Astrocyte (in vitro differentiated cells and primary cell): ENCODE results near the gene SUPT4H1. TPM values are rescaled to one million over a fixed set of nuclear protein-coding genes. Genes with fewer than 3 reads are reported as not detected.

Experiments used
- DNase-seq: peaks from one replicate; pipeline ENCODE4 v3.0.0-alpha.2; 2010; ENCODE audit warnings: low read depth
- FAIRE-seq: peaks from 2 replicates; lab custom pipeline; 2011; peaks lifted over from hg19 to GRCh38; lab: Jason Lieb, UNC
- H2AFZ ChIP-seq: 2 replicates; pipeline ENCODE4 v1.6.0; 2012; ENCODE audit warnings: low read depth, low read length, inconsistent platforms
- H3K27ac ChIP-seq: 2 replicates; pipeline ENCODE4 v1.5.1; 2011; ENCODE audit warnings: low read depth, low read length, inconsistent platforms
- H3K27me3 ChIP-seq: 2 replicates; pipeline ENCODE4 v1.6.0; 2011; ENCODE audit warnings: low read length, inconsistent platforms; ENCODE audit not compliant: insufficient read depth
- H3K36me3 ChIP-seq: 2 replicates; pipeline ENCODE4 v1.5.1; 2011; ENCODE audit warnings: low read length, inconsistent platforms; ENCODE audit not compliant: insufficient read depth
- H3K4me1 ChIP-seq: 2 replicates; pipeline ENCODE4 v1.5.1; 2011; ENCODE audit warnings: low read length, inconsistent platforms; ENCODE audit not compliant: insufficient read depth
- H3K4me2 ChIP-seq: 2 replicates; pipeline ENCODE4 v1.6.0; 2012; ENCODE audit warnings: low read length, inconsistent platforms
- H3K4me3 ChIP-seq: 2 replicates; pipeline ENCODE4 v1.5.1; 2011; ENCODE audit warnings: low read depth, mild to moderate bottlenecking, low read length, inconsistent platforms; ENCODE audit not compliant: insufficient read depth
- H3K79me2 ChIP-seq: 2 replicates; pipeline ENCODE4 v1.6.0; 2012; ENCODE audit warnings: mild to moderate bottlenecking, low read length, inconsistent platforms; ENCODE audit not compliant: insufficient read depth
- H3K9ac ChIP-seq: 2 replicates; pipeline ENCODE4 v1.6.0; 2012; ENCODE audit warnings: mild to moderate bottlenecking, low read length, inconsistent platforms
- H3K9me3 ChIP-seq: 2 replicates; pipeline ENCODE4 v1.5.1; 2012; ENCODE audit warnings: low read depth, mild to moderate bottlenecking, low read length, inconsistent platforms; ENCODE audit not compliant: insufficient read depth
- H4K20me1 ChIP-seq: 2 replicates; pipeline ENCODE4 v1.6.0; 2012; ENCODE audit warnings: low read length, inconsistent platforms; ENCODE audit not compliant: insufficient read depth
- H3K27ac Mint-ChIP-seq: one replicate; pipeline ENCODE4 v1.8.0; 2021; ENCODE audit warnings: mild to moderate bottlenecking, mixed read lengths; ENCODE audit not compliant: unreplicated experiment
- H3K27me3 Mint-ChIP-seq: one replicate; pipeline ENCODE4 v1.8.0; 2021; ENCODE audit warnings: low read depth, mixed read lengths; ENCODE audit not compliant: unreplicated experiment
- H3K36me3 Mint-ChIP-seq: one replicate; pipeline ENCODE4 v1.8.0; 2021; ENCODE audit warnings: low read depth, mixed read lengths; ENCODE audit not compliant: unreplicated experiment
- H3K4me1 Mint-ChIP-seq: one replicate; pipeline ENCODE4 v1.8.0; 2021; ENCODE audit warnings: low read depth, mixed read lengths; ENCODE audit not compliant: unreplicated experiment
- H3K4me3 Mint-ChIP-seq: one replicate; pipeline ENCODE4 v1.8.0; 2021; ENCODE audit warnings: mild to moderate bottlenecking, moderate library complexity, mixed read lengths; ENCODE audit not compliant: unreplicated experiment
- H3K9me3 Mint-ChIP-seq: one replicate; pipeline ENCODE4 v1.8.0; 2021; ENCODE audit warnings: mild to moderate bottlenecking, mixed read lengths; ENCODE audit not compliant: unreplicated experiment
- CTCF ChIP-seq: IDR thresholded peaks from 2 replicates; pipeline ENCODE4 v1.5.1; 2011; ENCODE audit warnings: low read depth, mild to moderate bottlenecking, inconsistent platforms, low read length, moderate library complexity; ENCODE audit not compliant: insufficient read depth
- EZH2 ChIP-seq: IDR thresholded peaks from 2 replicates; pipeline ENCODE4 v1.6.1; 2012; ENCODE audit warnings: mild to moderate bottlenecking, low read length, inconsistent platforms; ENCODE audit not compliant: insufficient read depth
- total RNA-seq: library from RNA; stranded (reverse); gene quantifications from 2 replicates; pipeline ENCODE4 v1.2.1, GENCODE V29; 2021

SUPT4H1 gene
- total RNA-seq, 1 donor from 2014 or later, result 108 TPM

GRCh38 chr17:58307468-58308172, 44.4 kb downstream of the SUPT4H1 start:
- FAIRE-seq (no peak), DNase-seq (no peak)
- Histone ChIP-seq H3K4me2 (no peak overlapping the region), H3K4me1 (no peaks in the 10 kb centered on the region), H3K9me3 (no peaks in the 10 kb centered on the region), H3K4me3 (no peak overlapping the region), H3K27me3 (no peaks in the 10 kb centered on the region), H3K36me3 (no peaks in the 10 kb centered on the region), H4K20me1 (no peaks in the 10 kb centered on the region), H3K27ac (no peak overlapping the region), H2AFZ (no peak overlapping the region), H3K9ac (no peak overlapping the region), H3K79me2 (no peaks in the 10 kb centered on the region)
- Mint-ChIP-seq H3K36me3 (no peaks in the 10 kb centered on the region), H3K9me3 (no peaks in the 10 kb centered on the region), H3K4me3 (no peak overlapping the region), H3K27ac (no peak overlapping the region), H3K27me3 (peaks cover 31% of the 10 kb centered on the region), H3K4me1 (no peaks in the 10 kb centered on the region)
- TF ChIP-seq CTCF (no peak), EZH2 (no peak)

GRCh38 chr17:58306131-58306951, 45.7 kb downstream of the SUPT4H1 start:
- no peaks in the 10 kb centered on the region for H3K9me3 Mint-ChIP-seq
- H3K27ac Mint-ChIP-seq, result no peak overlapping the region
- TF ChIP-seq EZH2, result no peak
- no peak for TF ChIP-seq CTCF
- DNase-seq, result no peak
- no peak overlapping the region for H3K4me3 Mint-ChIP-seq
- H2AFZ ChIP-seq, result no peak overlapping the region
- H3K27me3 Mint-ChIP-seq, result peaks cover 31% of the 10 kb centered on the region
- no peaks in the 10 kb centered on the region for H3K36me3 ChIP-seq
- no peaks in the 10 kb centered on the region for H3K4me1 Mint-ChIP-seq
- no peaks in the 10 kb centered on the region for H3K9me3 ChIP-seq
- FAIRE-seq, result no peak
- no peaks in the 10 kb centered on the region for H3K27me3 ChIP-seq
- no peaks in the 10 kb centered on the region for H4K20me1 ChIP-seq
- no peaks in the 10 kb centered on the region for H3K36me3 Mint-ChIP-seq
- H3K4me1 ChIP-seq, result no peaks in the 10 kb centered on the region
- no peaks in the 10 kb centered on the region for H3K79me2 ChIP-seq
- no peak overlapping the region for H3K9ac ChIP-seq
- H3K27ac ChIP-seq, result no peak overlapping the region
- H3K4me2 ChIP-seq, result no peak overlapping the region
- no peak overlapping the region for H3K4me3 ChIP-seq

DNA sequence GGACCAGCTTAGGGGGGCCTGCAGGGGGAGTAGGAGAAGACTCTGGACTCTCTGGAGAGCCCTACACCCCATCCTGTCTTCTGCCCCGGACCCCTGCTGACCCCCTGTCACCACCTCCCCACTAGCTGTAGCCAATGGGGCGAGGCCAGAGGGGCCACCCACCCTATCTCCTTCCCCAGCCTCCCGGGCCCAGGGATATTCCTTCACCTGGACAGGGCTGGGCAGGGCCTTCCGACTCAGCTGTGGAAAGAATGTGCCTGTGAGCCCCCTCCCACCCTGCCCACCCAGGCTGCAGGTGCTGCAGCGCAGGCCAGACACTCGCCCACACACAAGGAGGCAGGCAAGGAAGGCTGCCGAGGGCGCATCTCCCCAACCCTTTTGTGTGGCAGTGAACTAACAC, 46.4 kb downstream of the SUPT4H1 start:
- peaks cover 31% of the 10 kb centered on the region for H3K27me3 Mint-ChIP-seq
- Histone ChIP-seq H3K4me1 (no peaks in the 10 kb centered on the region), H3K27ac (no peak overlapping the region), H2AFZ (no peak overlapping the region), H3K79me2 (no peaks in the 10 kb centered on the region), H3K27me3 (peaks cover 3% of the 10 kb centered on the region), H3K36me3 (no peaks in the 10 kb centered on the region), H3K9me3 (no peaks in the 10 kb centered on the region), H3K4me2 (no peak overlapping the region), H3K4me3 (no peak overlapping the region), H3K9ac (no peak overlapping the region), H4K20me1 (no peaks in the 10 kb centered on the region)
- FAIRE-seq (no peak), DNase-seq (no peak)
- no peak overlapping the region for H3K4me3 Mint-ChIP-seq
- no peaks in the 10 kb centered on the region for H3K4me1 Mint-ChIP-seq
- no peak overlapping the region for H3K27ac Mint-ChIP-seq
- H3K9me3 Mint-ChIP-seq, result no peaks in the 10 kb centered on the region
- TF ChIP-seq CTCF (no peak), EZH2 (no peak)
- no peaks in the 10 kb centered on the region for H3K36me3 Mint-ChIP-seq
